ENCODE results near the gene ARHGAP44. TPM values are rescaled to one million over a fixed set of nuclear protein-coding genes. Genes with fewer than 3 reads are reported as not detected.

ARHGAP44 gene
- total RNA-seq, 1 experiment from 2014 or later, result 9.9 TPM

DNA sequence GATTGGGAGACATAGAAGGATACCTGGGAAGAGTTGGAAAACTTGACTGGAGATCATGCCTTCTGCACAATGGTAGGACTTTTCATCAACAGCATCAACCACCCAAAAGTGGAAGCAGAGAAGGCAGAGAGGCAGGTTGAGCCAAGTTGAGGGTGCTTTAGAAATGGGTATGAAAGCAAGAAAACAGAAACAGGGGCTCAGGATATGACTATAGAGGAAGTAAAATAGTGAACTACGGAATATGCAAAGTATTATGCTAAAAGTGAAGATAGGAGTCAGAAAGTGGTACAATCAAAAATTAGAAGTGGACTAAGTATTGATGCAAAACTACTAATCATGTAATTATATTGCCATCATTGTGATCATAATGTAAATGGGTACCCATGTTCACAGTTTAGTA, 16.1 kb upstream of the ARHGAP44 start:
- H2BK20ac ChIP-seq (ENCODE audit: low read depth, low read length, poor library complexity, severe bottlenecking), result no peak overlapping the region
- TF ChIP-seq CTCF (conservative IDR thresholded peaks at IDR 0.05), result no peak
- no peak overlapping the region for H2BK15ac ChIP-seq (ENCODE audit: low read depth, low read length)
- H4K20me1 ChIP-seq (ENCODE audit: control insufficient read depth, insufficient read depth, insufficient read length), result no peaks in the 10 kb centered on the region
- no peaks in the 10 kb centered on the region for H3K27me3 ChIP-seq (ENCODE audit: insufficient read depth, low read length)
- no peak overlapping the region for H3K14ac ChIP-seq (ENCODE audit: insufficient read depth, low read length)
- no peak for DNase-seq
- H4K8ac ChIP-seq (replicated peaks; ENCODE audit: insufficient read length, low read depth, low read length), result no peak overlapping the region
- no peaks in the 10 kb centered on the region for H3K79me2 ChIP-seq (ENCODE audit: insufficient read depth, low read length)
- no peak overlapping the region for H4K5ac ChIP-seq (ENCODE audit: insufficient read length, low read depth, low read length)
- no peaks in the 10 kb centered on the region for H3K9me3 ChIP-seq (ENCODE audit: control insufficient read depth, low read depth, low read length)
- H3K27ac ChIP-seq (ENCODE audit: insufficient read length, low read depth, low read length), result no peak overlapping the region
- no peaks in the 10 kb centered on the region for H3K23me2 ChIP-seq (ENCODE audit: insufficient read length, low read depth, low read length, poor library complexity, severe bottlenecking)
- no peak overlapping the region for H2BK5ac ChIP-seq (ENCODE audit: insufficient read length, low read length)
- Mint-ChIP-seq H3K4me1 (no peaks in the 10 kb centered on the region; a peak in 1 of 4 replicates), H3K36me3 (ENCODE audit: insufficient read depth in 1 of 3, low read depth in 3 of 3) (no peaks in the 10 kb centered on the region), H3K27me3 (ENCODE audit: low read depth) (peaks cover 7% of the 10 kb centered on the region; the same call in 1 of the 2 replicates), H3K27ac (no peak overlapping the region), H3K4me3 (no peak overlapping the region), H3K9me3 (no peaks in the 10 kb centered on the region)
- no peak overlapping the region for H3K23ac ChIP-seq (ENCODE audit: insufficient read length, low read depth, low read length)
- H3K4me1 ChIP-seq (ENCODE audit: insufficient read depth, low read length), result no peaks in the 10 kb centered on the region
- no peak overlapping the region for H2AFZ ChIP-seq (ENCODE audit: low read length)
- H3K18ac ChIP-seq (ENCODE audit: insufficient read length, low read depth, low read length), result no peak overlapping the region
- no peak overlapping the region for H3T11ph ChIP-seq (ENCODE audit: low read length)
- H3K4me2 ChIP-seq (ENCODE audit: insufficient read depth, insufficient read length, low read length), result no peak overlapping the region
- H2BK12ac ChIP-seq (ENCODE audit: insufficient read length, low read depth, low read length), result no peak overlapping the region
- no peaks in the 10 kb centered on the region for H3K79me1 ChIP-seq (ENCODE audit: insufficient read depth, low read depth, low read length, poor library complexity, severe bottlenecking)
- H3K9ac ChIP-seq (ENCODE audit: extremely low read depth, insufficient read length, low read length), result no peak overlapping the region
- H2BK120ac ChIP-seq (ENCODE audit: low read depth, low read length, poor library complexity, severe bottlenecking), result no peak overlapping the region
- WGBS (ENCODE audit: extremely low coverage, insufficient read length, low lambda C conversion rate), result no CpG with 5 or more reads among the region's 1 CpG
- no peak overlapping the region for H2AK5ac ChIP-seq (ENCODE audit: insufficient read length, low read length)
- no peak overlapping the region for H4K91ac ChIP-seq (ENCODE audit: insufficient read length, low read depth, low read length)
- H3K4ac ChIP-seq (ENCODE audit: low read depth, low read length), result no peak overlapping the region
- H3K56ac ChIP-seq (ENCODE audit: insufficient read length, low read depth, low read length), result no peak overlapping the region
